Neural cell (in vitro differentiated cells): ENCODE results near the gene PTPN13.

Source experiments
- EP300 ChIP-seq: fragments of 450-650 bp; conservative IDR thresholded peaks from 2 replicates; pipeline ENCODE4 v1.6.1; 2014; ENCODE audit warnings: antibody characterized with exemption, mild to moderate bottlenecking, moderate library complexity; ENCODE audit not compliant: poor library complexity, severe bottlenecking
- EZH2 ChIP-seq: fragments of 200-600, 300-800 bp; shearing (Covaris generic), sonication (generic); IDR thresholded peaks from 2 replicates; pipeline ENCODE4 v1.6.1; 2014; ENCODE audit warnings: antibody characterized with exemption, low read length, borderline replicate concordance, mild to moderate bottlenecking; ENCODE audit not compliant: insufficient read depth, poor library complexity, severe bottlenecking
- MXI1 ChIP-seq: fragments of 450-650 bp; conservative IDR thresholded peaks from 2 replicates; pipeline ENCODE4 v1.6.1; 2014; ENCODE audit warnings: antibody characterized with exemption, mild to moderate bottlenecking; ENCODE audit not compliant: poor library complexity, severe bottlenecking
- POLR2AphosphoS5 ChIP-seq: IDR thresholded peaks from 2 replicates; pipeline ENCODE4 v1.6.1; 2012
- RAD21 ChIP-seq: fragments of 450-650 bp; conservative IDR thresholded peaks from 2 replicates; pipeline ENCODE4 v1.6.1; 2014; ENCODE audit warnings: antibody characterized with exemption, mild to moderate bottlenecking, moderate library complexity
- SMC3 ChIP-seq: fragments of 450-650 bp; conservative IDR thresholded peaks from 2 replicates; pipeline ENCODE4 v1.6.1; 2014; ENCODE audit warnings: antibody characterized with exemption, mild to moderate bottlenecking, moderate library complexity; ENCODE audit not compliant: poor library complexity
- TAF1 ChIP-seq: IDR thresholded peaks from 2 replicates; pipeline ENCODE4 v1.6.1; 2012; ENCODE audit warnings: low read depth
- TF ChIP-seq, protein P1 (sequence below): fragments of 450-650 bp; IDR thresholded peaks from 2 replicates; pipeline ENCODE4 v1.5.1; 2014; ENCODE audit warnings: antibody characterized with exemption, mild to moderate bottlenecking, moderate library complexity; ENCODE audit not compliant: poor library complexity, severe bottlenecking
- TF ChIP-seq, protein P2 (sequence below): IDR thresholded peaks from 2 replicates; pipeline ENCODE4 v1.6.1; 2012; ENCODE audit warnings: borderline replicate concordance

DNA sequence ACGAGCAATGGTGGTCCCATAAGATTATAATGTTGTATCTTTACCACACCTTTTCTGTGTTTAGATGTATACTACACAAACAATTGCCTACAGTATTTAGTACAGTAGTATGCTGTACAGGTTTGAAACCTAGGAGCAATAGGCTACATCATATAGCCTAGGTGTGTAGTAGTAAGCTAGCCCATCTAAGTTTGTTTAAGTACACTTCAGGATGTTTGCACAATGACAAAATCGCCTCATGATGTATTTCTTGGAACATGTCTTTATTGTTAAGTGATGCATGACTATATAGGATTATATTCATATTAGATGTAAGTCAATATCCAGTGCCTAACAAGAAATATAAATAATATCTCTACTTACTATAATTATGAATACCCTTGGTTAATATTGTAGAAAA lies 150.5 kb downstream of the PTPN13 start:
- TF ChIP-seq, protein P1, sequence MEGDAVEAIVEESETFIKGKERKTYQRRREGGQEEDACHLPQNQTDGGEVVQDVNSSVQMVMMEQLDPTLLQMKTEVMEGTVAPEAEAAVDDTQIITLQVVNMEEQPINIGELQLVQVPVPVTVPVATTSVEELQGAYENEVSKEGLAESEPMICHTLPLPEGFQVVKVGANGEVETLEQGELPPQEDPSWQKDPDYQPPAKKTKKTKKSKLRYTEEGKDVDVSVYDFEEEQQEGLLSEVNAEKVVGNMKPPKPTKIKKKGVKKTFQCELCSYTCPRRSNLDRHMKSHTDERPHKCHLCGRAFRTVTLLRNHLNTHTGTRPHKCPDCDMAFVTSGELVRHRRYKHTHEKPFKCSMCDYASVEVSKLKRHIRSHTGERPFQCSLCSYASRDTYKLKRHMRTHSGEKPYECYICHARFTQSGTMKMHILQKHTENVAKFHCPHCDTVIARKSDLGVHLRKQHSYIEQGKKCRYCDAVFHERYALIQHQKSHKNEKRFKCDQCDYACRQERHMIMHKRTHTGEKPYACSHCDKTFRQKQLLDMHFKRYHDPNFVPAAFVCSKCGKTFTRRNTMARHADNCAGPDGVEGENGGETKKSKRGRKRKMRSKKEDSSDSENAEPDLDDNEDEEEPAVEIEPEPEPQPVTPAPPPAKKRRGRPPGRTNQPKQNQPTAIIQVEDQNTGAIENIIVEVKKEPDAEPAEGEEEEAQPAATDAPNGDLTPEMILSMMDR, result no peak
- no peak for TF ChIP-seq EZH2
- TF ChIP-seq, protein P2, sequence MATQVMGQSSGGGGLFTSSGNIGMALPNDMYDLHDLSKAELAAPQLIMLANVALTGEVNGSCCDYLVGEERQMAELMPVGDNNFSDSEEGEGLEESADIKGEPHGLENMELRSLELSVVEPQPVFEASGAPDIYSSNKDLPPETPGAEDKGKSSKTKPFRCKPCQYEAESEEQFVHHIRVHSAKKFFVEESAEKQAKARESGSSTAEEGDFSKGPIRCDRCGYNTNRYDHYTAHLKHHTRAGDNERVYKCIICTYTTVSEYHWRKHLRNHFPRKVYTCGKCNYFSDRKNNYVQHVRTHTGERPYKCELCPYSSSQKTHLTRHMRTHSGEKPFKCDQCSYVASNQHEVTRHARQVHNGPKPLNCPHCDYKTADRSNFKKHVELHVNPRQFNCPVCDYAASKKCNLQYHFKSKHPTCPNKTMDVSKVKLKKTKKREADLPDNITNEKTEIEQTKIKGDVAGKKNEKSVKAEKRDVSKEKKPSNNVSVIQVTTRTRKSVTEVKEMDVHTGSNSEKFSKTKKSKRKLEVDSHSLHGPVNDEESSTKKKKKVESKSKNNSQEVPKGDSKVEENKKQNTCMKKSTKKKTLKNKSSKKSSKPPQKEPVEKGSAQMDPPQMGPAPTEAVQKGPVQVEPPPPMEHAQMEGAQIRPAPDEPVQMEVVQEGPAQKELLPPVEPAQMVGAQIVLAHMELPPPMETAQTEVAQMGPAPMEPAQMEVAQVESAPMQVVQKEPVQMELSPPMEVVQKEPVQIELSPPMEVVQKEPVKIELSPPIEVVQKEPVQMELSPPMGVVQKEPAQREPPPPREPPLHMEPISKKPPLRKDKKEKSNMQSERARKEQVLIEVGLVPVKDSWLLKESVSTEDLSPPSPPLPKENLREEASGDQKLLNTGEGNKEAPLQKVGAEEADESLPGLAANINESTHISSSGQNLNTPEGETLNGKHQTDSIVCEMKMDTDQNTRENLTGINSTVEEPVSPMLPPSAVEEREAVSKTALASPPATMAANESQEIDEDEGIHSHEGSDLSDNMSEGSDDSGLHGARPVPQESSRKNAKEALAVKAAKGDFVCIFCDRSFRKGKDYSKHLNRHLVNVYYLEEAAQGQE, result no peak
- no peak for TF ChIP-seq MXI1
- TF ChIP-seq EP300, result no peak
- TF ChIP-seq TAF1, result no peak
- TF ChIP-seq POLR2AphosphoS5, result no peak
- TF ChIP-seq SMC3, result no peak
- TF ChIP-seq RAD21, result no peak
